ENCODE data around the gene SLC7A5. TPM values are rescaled to one million over a fixed set of nuclear protein-coding genes. Genes with fewer than 3 reads are reported as not detected.

The SLC7A5 gene
- total and polyA plus RNA-seq, 2 donors (not counting 3 experiments of a cell fraction or from before 2014, with no cell fraction given): 14.1 to 29.2 TPM

- Histone ChIP-seq H2AFZ (ENCODE audit: low read depth, low read length) (no peak overlapping the region), H3K27ac (ENCODE audit: insufficient read depth, low read depth, low read length) (no peak overlapping the region), H3K9me3 (replicated peaks; ENCODE audit: control insufficient read depth, insufficient read depth, low read length) (no peaks in the 10 kb centered on the region), H3K9me1 (replicated peaks; ENCODE audit: control insufficient read depth, extremely low read depth, insufficient read depth, low read length) (no peaks in the 10 kb centered on the region), H3K4me3 (replicated peaks in 1 of 3; ENCODE audit: insufficient read depth in 1 of 3, low read depth in 1 of 3, low read length in 3 of 3) (no peak overlapping the region), H3K79me2 (ENCODE audit: control insufficient read depth, insufficient read depth, low read length) (no peaks in the 10 kb centered on the region), H3K4me2 (ENCODE audit: insufficient read depth, low read length) (no peak overlapping the region), H3K9ac (replicated peaks; ENCODE audit: extremely low read depth, insufficient read depth, low read length) (no peak overlapping the region), H3K4me1 (ENCODE audit: control insufficient read depth, extremely low read depth, insufficient read depth, low read length) (no peaks in the 10 kb centered on the region), H3K27me3 (ENCODE audit: control insufficient read depth in 2 of 2, insufficient read depth in 2 of 2, low read length in 2 of 2) (no peaks in the 10 kb centered on the region), H3K36me3 (ENCODE audit: control insufficient read depth in 2 of 2, extremely low read depth in 1 of 2, insufficient read depth in 2 of 2, low read length in 2 of 2) (no peaks in the 10 kb centered on the region), H4K20me1 (replicated peaks; ENCODE audit: control insufficient read depth, extremely low read depth, insufficient read depth, low read length) (no peaks in the 10 kb centered on the region)
- no peak for DNase-seq (ENCODE audit: low read depth, low spot score)
- BruUV-seq (replicated peaks): no TSS peak
- intact Hi-C loops (cut with micrococcal nuclease): no loop called here
- TF ChIP-seq POLR2AphosphoS5 (IDR thresholded peaks at IDR 0.05; ENCODE audit: insufficient read depth, low read depth, low read length) (no peak), POLR2A (IDR thresholded peaks at IDR 0.05; ENCODE audit: low read depth, low read length) (no peak), FOS (IDR thresholded peaks at IDR 0.05; ENCODE audit: borderline replicate concordance, insufficient read depth, low read length) (no peak), JUN (IDR thresholded peaks at IDR 0.05; ENCODE audit: borderline replicate concordance, insufficient read depth, insufficient read length, low read depth) (no peak)
- CTCF ChIA-PET: interaction anchor here (1.0 to 1.3 kb wide), 2 partner anchors 40 kb away, joined by 4 to 5 read pairs; no protein-coding TSS in a partner anchor
- POLR2A ChIA-PET: no interaction called here
- no peak for FAIRE-seq
- dilution Hi-C loops (cut with MboI; ENCODE audit: extremely low pct_ligation_motif_present, low sequenced_read_pairs): no loop called here
These were observed 50.0 kb downstream of the SLC7A5 start for GRCh38 chr16:87819282-87819681.

GRCh38 chr16:87818533-87819161, 50.7 kb downstream of the SLC7A5 start:
- Histone ChIP-seq H3K9me1 (replicated peaks; ENCODE audit: control insufficient read depth, extremely low read depth, insufficient read depth, low read length) (no peaks in the 10 kb centered on the region), H3K36me3 (ENCODE audit: control insufficient read depth in 2 of 2, extremely low read depth in 1 of 2, insufficient read depth in 2 of 2, low read length in 2 of 2) (no peaks in the 10 kb centered on the region), H3K4me1 (ENCODE audit: control insufficient read depth, extremely low read depth, insufficient read depth, low read length) (no peaks in the 10 kb centered on the region), H4K20me1 (replicated peaks; ENCODE audit: control insufficient read depth, extremely low read depth, insufficient read depth, low read length) (no peaks in the 10 kb centered on the region), H3K79me2 (ENCODE audit: control insufficient read depth, insufficient read depth, low read length) (no peaks in the 10 kb centered on the region), H3K27me3 (ENCODE audit: control insufficient read depth in 2 of 2, insufficient read depth in 2 of 2, low read length in 2 of 2) (no peaks in the 10 kb centered on the region), H3K27ac (ENCODE audit: insufficient read depth, low read depth, low read length) (no peak overlapping the region), H3K4me2 (ENCODE audit: insufficient read depth, low read length) (no peak overlapping the region), H3K9me3 (replicated peaks; ENCODE audit: control insufficient read depth, insufficient read depth, low read length) (no peaks in the 10 kb centered on the region), H2AFZ (ENCODE audit: low read depth, low read length) (no peak overlapping the region), H3K9ac (replicated peaks; ENCODE audit: extremely low read depth, insufficient read depth, low read length) (no peak overlapping the region), H3K4me3 (replicated peaks in 1 of 3; ENCODE audit: insufficient read depth in 1 of 3, low read depth in 1 of 3, low read length in 3 of 3) (no peak overlapping the region)
- no peak for FAIRE-seq
- DNase-seq (ENCODE audit: low read depth, low spot score): no peak
- no TSS peak for BruUV-seq (replicated peaks)
- POLR2A ChIA-PET: no interaction called here
- CTCF ChIA-PET: interaction anchor here (1.0 kb wide), 1 partner anchor 40 kb away, joined by 5 read pairs; no protein-coding TSS in a partner anchor
- intact Hi-C loops (cut with micrococcal nuclease): no loop called here
- dilution Hi-C loops (cut with MboI; ENCODE audit: extremely low pct_ligation_motif_present, low sequenced_read_pairs): no loop called here
- TF ChIP-seq MYC (IDR thresholded peaks at IDR 0.05; ENCODE audit: low read depth, low read length) (no peak), EZH2 (IDR thresholded peaks at IDR 0.05; ENCODE audit: borderline replicate concordance, low read depth, low read length, severe bottlenecking) (no peak), POLR2A (IDR thresholded peaks at IDR 0.05; ENCODE audit: low read depth, low read length) (no peak), GATA2 (IDR thresholded peaks at IDR 0.05; ENCODE audit: insufficient read depth, insufficient read length, low read depth, low read length) (no peak), FOS (IDR thresholded peaks at IDR 0.05; ENCODE audit: borderline replicate concordance, insufficient read depth, low read length) (no peak), CTCF (IDR thresholded peaks at IDR 0.05; ENCODE audit: extremely low read depth in 1 of 2, insufficient read depth in 1 of 2, low read depth in 1 of 2, low read length in 2 of 2) (no peak), JUN (IDR thresholded peaks at IDR 0.05; ENCODE audit: borderline replicate concordance, insufficient read depth, insufficient read length, low read depth) (no peak), POLR2AphosphoS5 (IDR thresholded peaks at IDR 0.05; ENCODE audit: insufficient read depth, low read depth, low read length) (no peak)
- TF ChIP-seq, protein P1, sequence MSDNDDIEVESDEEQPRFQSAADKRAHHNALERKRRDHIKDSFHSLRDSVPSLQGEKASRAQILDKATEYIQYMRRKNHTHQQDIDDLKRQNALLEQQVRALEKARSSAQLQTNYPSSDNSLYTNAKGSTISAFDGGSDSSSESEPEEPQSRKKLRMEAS (IDR thresholded peaks at IDR 0.05; ENCODE audit: insufficient read depth, insufficient read length): no peak
